Astrocyte of the spinal cord (primary cell): ENCODE data around the gene SHC4.

ENCODE experiments used
- DNase-seq: peaks from one replicate; pipeline ENCODE4 v3.0.0; 2011; ENCODE audit warnings: low read depth, low spot score
- H3K4me3 ChIP-seq: 2 replicates; pipeline ENCODE4 v1.5.1; 2011; ENCODE audit warnings: low read depth, mild to moderate bottlenecking, low read length, moderate library complexity
- in situ Hi-C: cut with HindIII; loops from 2 replicates; pipeline ENCODE4 v1.10.0; 2017; ENCODE audit warnings: low sequenced_read_pairs
- TF ChIP-seq, protein P1 (sequence below): IDR thresholded peaks from 2 replicates; pipeline ENCODE4 v1.5.1; 2012; ENCODE audit warnings: low read depth, mild to moderate bottlenecking, low read length, inconsistent platforms

Gene SHC4

DNA sequence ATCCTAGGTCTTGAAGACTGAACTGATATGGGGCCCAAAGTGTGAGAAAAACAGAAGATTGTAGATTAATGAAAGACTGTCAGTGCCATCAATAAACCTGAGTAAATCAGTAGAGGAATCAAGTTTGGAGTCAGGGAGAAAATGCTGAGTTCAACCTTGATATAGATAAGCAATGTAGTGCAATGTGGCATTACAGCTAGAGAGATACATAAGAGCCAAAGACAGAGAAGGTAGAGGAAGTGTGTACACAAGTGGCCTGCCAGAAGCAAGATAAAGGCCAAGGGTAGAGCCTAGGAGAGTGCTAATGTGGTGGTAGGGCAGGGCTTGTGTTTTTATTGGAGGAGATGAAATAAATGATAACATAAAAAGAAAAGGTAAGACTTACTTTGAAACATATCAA, 111.8 kb downstream of the SHC4 start:
- no peak overlapping the region for H3K4me3 ChIP-seq
- TF ChIP-seq, protein P1, sequence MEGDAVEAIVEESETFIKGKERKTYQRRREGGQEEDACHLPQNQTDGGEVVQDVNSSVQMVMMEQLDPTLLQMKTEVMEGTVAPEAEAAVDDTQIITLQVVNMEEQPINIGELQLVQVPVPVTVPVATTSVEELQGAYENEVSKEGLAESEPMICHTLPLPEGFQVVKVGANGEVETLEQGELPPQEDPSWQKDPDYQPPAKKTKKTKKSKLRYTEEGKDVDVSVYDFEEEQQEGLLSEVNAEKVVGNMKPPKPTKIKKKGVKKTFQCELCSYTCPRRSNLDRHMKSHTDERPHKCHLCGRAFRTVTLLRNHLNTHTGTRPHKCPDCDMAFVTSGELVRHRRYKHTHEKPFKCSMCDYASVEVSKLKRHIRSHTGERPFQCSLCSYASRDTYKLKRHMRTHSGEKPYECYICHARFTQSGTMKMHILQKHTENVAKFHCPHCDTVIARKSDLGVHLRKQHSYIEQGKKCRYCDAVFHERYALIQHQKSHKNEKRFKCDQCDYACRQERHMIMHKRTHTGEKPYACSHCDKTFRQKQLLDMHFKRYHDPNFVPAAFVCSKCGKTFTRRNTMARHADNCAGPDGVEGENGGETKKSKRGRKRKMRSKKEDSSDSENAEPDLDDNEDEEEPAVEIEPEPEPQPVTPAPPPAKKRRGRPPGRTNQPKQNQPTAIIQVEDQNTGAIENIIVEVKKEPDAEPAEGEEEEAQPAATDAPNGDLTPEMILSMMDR: no peak
- in situ Hi-C loops: no loop called here
- DNase-seq: no peak

DNA sequence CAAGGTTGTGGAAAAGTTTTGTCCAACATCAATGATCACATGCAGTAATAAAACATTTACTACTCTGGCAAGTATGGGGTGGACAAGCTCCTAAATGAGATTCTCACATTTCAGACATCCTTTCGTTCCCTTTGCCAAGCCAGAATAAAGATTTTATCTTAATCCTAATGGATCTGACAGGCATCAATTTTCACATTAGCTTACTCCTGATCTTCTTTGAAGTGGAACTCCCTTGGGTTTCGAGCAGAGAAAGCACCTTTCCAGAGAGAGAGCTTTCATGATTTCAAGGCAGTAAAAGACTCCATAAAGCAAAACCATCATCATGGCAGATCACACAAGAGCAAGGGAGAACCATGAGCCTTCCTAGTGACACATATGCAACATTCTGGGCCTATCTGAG, 113.1 kb downstream of the SHC4 start:
- no peak for DNase-seq
- in situ Hi-C loops: no loop called here
- TF ChIP-seq, protein P1: no peak
- H3K4me3 ChIP-seq: no peak overlapping the region

DNA sequence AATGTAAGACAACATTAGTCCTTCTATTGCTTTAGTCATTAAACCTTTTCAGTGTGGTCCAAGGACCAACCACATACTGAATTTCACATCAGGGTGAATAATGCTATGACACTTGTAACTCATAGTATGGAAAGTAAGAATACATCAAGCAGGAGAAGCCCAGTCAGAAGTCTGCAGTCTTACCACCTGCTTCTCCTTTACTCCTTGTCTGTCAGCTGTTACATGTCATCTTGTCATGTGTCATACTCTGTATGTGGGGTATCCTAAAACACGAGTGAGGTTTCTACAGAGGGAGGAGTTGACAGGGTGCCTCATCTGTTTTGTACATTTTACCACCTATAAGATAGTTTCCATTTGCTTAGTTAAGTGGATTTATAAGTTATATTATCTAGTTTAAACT, 118.6 kb downstream of the SHC4 start:
- DNase-seq: no peak
- TF ChIP-seq, protein P1: no peak
- H3K4me3 ChIP-seq: no peak overlapping the region
- in situ Hi-C loops: no loop called here

DNA sequence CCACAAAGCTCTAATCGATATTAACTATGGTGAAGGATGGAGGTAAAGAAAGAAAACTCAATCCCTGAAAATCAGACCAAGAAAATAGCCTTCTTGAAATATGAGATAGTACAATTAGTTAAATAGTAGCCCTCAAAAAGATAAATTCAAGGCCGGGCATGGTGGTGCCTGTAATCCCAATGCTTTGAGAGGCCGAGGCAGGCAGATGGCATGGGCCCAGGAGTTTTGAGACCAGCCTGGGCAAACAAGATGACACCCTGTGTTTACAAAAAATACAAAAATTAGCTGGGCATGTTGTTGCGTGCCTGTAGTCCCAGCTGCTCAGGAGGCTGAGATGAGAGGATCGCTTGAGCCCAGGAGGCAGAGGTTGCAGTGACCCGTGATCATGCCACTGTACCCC, 121.2 kb downstream of the SHC4 start:
- no peak for DNase-seq
- in situ Hi-C loops: no loop called here
- TF ChIP-seq, protein P1: no peak
- H3K4me3 ChIP-seq: no peak overlapping the region

DNA sequence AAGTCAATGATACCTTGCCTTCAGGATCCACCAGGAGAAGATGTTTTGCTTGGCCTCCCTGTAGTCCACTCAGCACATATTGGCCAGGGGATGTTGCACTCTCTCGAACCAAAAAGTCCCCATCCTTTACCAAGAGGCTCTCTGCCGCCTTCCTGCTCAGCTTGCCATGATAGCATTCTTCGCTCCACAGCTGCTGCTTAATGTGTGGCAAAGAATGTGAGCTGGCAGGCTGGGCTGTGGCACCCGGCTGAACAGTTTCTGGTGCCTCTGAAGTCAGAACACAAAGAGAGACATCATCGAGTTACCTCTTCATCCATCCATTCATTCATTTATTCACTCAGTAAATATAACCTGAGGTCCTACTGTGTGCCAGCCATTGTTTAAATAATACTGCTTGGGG, 129.0 kb downstream of the SHC4 start:
- H3K4me3 ChIP-seq: no peak overlapping the region
- no peak for DNase-seq
- TF ChIP-seq, protein P1: no peak
- in situ Hi-C loops: no loop called here

DNA sequence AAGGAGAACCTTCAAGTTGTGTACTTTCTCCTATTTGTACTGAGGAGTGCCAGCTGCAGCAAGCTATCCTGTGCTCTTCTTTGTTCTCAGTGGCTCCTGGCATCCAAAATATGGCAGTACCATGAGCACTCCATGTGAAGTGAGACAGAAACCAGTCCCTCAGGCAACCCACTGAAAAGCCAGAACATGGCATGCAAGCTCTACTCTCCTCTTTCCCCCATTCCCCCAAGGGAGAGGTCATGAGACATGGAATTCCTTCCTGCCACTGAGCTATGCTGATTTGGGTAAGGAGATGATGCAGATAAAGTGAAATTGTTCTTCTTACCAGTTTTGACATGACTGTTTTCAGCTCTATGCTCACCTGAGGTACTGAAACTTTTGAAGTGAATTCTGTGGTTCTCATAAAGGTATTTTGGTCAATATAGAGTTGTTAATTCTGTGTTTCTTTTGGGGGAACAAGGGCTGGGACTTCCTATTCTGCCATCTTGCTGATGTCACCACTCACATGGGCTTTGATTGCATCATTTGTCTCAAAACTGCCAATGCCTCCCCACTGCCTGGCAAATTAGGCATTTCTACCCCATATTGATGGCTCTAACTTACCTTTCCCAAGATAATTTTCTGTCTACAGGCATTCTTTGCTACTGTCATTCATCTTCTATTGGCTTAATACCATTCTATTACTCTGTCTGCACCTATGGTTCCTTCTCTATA, 130.0 kb downstream of the SHC4 start:
- TF ChIP-seq, protein P1: no peak
- DNase-seq: no peak
- in situ Hi-C loops: no loop called here
- no peak overlapping the region for H3K4me3 ChIP-seq
